ENCODE data around the gene TBCE.

TBCE gene

GRCh38 chr1:235367000-235367908 lies at the start of gene TBCE:
TBCE (plus strand) TSS chr1:235367427; CDS start chr1:235380050, 12,623 bp downstream.
- Histone ChIP-seq H3K27ac (peak within 1 kb of the TSS; percentile 35 to 82 (median 64); a peak in 21 of 22 replicates), H3K4me3 (peak within 1 kb of the TSS; percentile 66 to 86 (median 76)), H3K27me3 (no peaks in the 10 kb centered on the region), H4K20me1 (peaks cover 0 to 11% (median 0%) of the 10 kb centered on the region in 11 experiments; a peak in 4 of 22 replicates), H3K4me1 (peaks cover 15 to 28% (median 19%) of the 10 kb centered on the region in 10 experiments; a peak in 19 of 20 replicates), H3K9me3 (replicated peaks in 1 of 11) (no peaks in the 10 kb centered on the region), H3K9ac (peak within 1 kb of the TSS; percentile 73 to 84 (median 82)), H3K4me2 (peak within 1 kb of the TSS; percentile 70 to 89 (median 81)), H3K36me3 (peaks cover 0 to 11% (median 8%) of the 10 kb centered on the region in 11 experiments; a peak in 9 of 22 replicates)
- no peak for TF ChIP-seq Cebpa-rat (IDR thresholded peaks at IDR 0.05)

- H3K4me2 ChIP-seq = peak overlapping the region in 5 of 11 experiments; percentile 3 to 31 (median 15); a peak in 1 of 22 replicates
- H3K27me3 ChIP-seq = no peaks in the 10 kb centered on the region
- no peak for TF ChIP-seq Cebpa-rat (IDR thresholded peaks at IDR 0.05)
- peaks cover 8 to 66% (median 23%) of the 10 kb centered on the region in 10 experiments for H3K4me1 ChIP-seq
- peaks cover 54 to 85% (median 73%) of the 10 kb centered on the region in 11 experiments for H3K36me3 ChIP-seq
- H3K27ac ChIP-seq = no peak overlapping the region
- H3K9me3 ChIP-seq (replicated peaks in 1 of 11) = no peaks in the 10 kb centered on the region
- H3K9ac ChIP-seq = no peak overlapping the region
- H4K20me1 ChIP-seq = peaks cover 96 to 100% (median 100%) of the 10 kb centered on the region in 11 experiments
- no peak overlapping the region for H3K4me3 ChIP-seq
Measured at GRCh38 chr1:235319255-235319654, 48.0 kb upstream of the TBCE start.

- no peak overlapping the region for H3K27ac ChIP-seq
- H3K9ac ChIP-seq = no peak overlapping the region
- H3K4me3 ChIP-seq = no peak overlapping the region
- peaks cover 54 to 86% (median 75%) of the 10 kb centered on the region in 11 experiments for H3K36me3 ChIP-seq
- no peak for TF ChIP-seq Cebpa-rat (IDR thresholded peaks at IDR 0.05)
- 0 out of 22 replicates have a peak overlapping the region, but pooled peaks of 1 of the 11 experiments have one; percentile 15 for H3K4me2 ChIP-seq
- H3K9me3 ChIP-seq (replicated peaks in 1 of 11) = no peaks in the 10 kb centered on the region
- H4K20me1 ChIP-seq = peaks cover 93 to 100% (median 100%) of the 10 kb centered on the region in 11 experiments
- H3K27me3 ChIP-seq = no peaks in the 10 kb centered on the region
- H3K4me1 ChIP-seq = peaks cover 13 to 70% (median 34%) of the 10 kb centered on the region in 10 experiments
Measured at GRCh38 chr1:235320521-235321179, 46.6 kb upstream of the TBCE start.

- Histone ChIP-seq H3K27me3 (no peaks in the 10 kb centered on the region), H3K4me3 (peak overlapping the region in 3 of 10 experiments; percentile 24 to 99 (median 30); a peak in 3 of 20 replicates), H3K4me2 (peak overlapping the region; percentile 56 to 94 (median 86)), H3K36me3 (peaks cover 42 to 67% (median 53%) of the 10 kb centered on the region in 11 experiments), H3K9me3 (replicated peaks in 1 of 11) (no peaks in the 10 kb centered on the region), H3K27ac (no peak overlapping the region), H3K9ac (peak overlapping the region in 8 of 11 experiments; percentile 18 to 99 (median 46); a peak in 11 of 22 replicates), H4K20me1 (peaks cover 75 to 88% (median 86%) of the 10 kb centered on the region in 11 experiments), H3K4me1 (peaks cover 7 to 44% (median 29%) of the 10 kb centered on the region in 10 experiments)
- no peak for TF ChIP-seq Cebpa-rat (IDR thresholded peaks at IDR 0.05)
Measured at GRCh38 chr1:235324296-235324695, 42.9 kb upstream of the TBCE start.

- no peak for TF ChIP-seq Cebpa-rat (IDR thresholded peaks at IDR 0.05)
- H3K4me1 ChIP-seq = peaks cover 6 to 40% (median 26%) of the 10 kb centered on the region in 10 experiments
- H3K9ac ChIP-seq = peak overlapping the region; percentile 94 to 99 (median 98); a peak in 17 of 22 replicates
- peak overlapping the region in 6 of 11 experiments; percentile 10 to 47 (median 31); a peak in 8 of 22 replicates for H3K27ac ChIP-seq
- peaks cover 38 to 58% (median 45%) of the 10 kb centered on the region in 11 experiments for H3K36me3 ChIP-seq
- H3K27me3 ChIP-seq = no peaks in the 10 kb centered on the region
- peak overlapping the region; percentile 73 to 94 (median 86); a peak in 21 of 22 replicates for H3K4me2 ChIP-seq
- peak overlapping the region; percentile 90 to 100 (median 98); a peak in 18 of 20 replicates for H3K4me3 ChIP-seq
- H3K9me3 ChIP-seq (replicated peaks in 1 of 11) = no peaks in the 10 kb centered on the region
- H4K20me1 ChIP-seq = peaks cover 67 to 88% (median 84%) of the 10 kb centered on the region in 11 experiments
Measured at GRCh38 chr1:235325139-235325538, 42.1 kb upstream of the TBCE start.

- no peaks in the 10 kb centered on the region for H3K27me3 ChIP-seq
- peak overlapping the region; percentile 94 to 99 (median 98); a peak in 19 of 22 replicates for H3K9ac ChIP-seq
- peaks cover 31 to 51% (median 38%) of the 10 kb centered on the region in 11 experiments for H3K36me3 ChIP-seq
- peaks cover 13 to 47% (median 34%) of the 10 kb centered on the region in 10 experiments for H3K4me1 ChIP-seq
- TF ChIP-seq Cebpa-rat (IDR thresholded peaks at IDR 0.05) = no peak
- H4K20me1 ChIP-seq = peaks cover 62 to 88% (median 76%) of the 10 kb centered on the region in 11 experiments
- H3K4me3 ChIP-seq = peak overlapping the region; percentile 90 to 100 (median 98)
- H3K9me3 ChIP-seq (replicated peaks in 1 of 11) = no peaks in the 10 kb centered on the region
- peak overlapping the region in 6 of 11 experiments; percentile 43 to 97 (median 94); a peak in 8 of 22 replicates for H3K27ac ChIP-seq
- peak overlapping the region; percentile 73 to 94 (median 86); a peak in 21 of 22 replicates for H3K4me2 ChIP-seq
Measured at GRCh38 chr1:235325854-235326253, 41.4 kb upstream of the TBCE start.

- Histone ChIP-seq H3K9me3 (replicated peaks in 1 of 11) (no peaks in the 10 kb centered on the region), H3K4me2 (peak overlapping the region; percentile 73 to 94 (median 86)), H3K36me3 (peaks cover 21 to 48% (median 27%) of the 10 kb centered on the region in 11 experiments), H3K27me3 (no peaks in the 10 kb centered on the region), H3K4me1 (peaks cover 24 to 56% (median 44%) of the 10 kb centered on the region in 10 experiments), H3K9ac (peak overlapping the region; percentile 94 to 99 (median 98)), H4K20me1 (peaks cover 54 to 88% (median 66%) of the 10 kb centered on the region in 11 experiments), H3K4me3 (peak overlapping the region; percentile 90 to 100 (median 98)), H3K27ac (peak overlapping the region; percentile 90 to 98 (median 96))
- no peak for TF ChIP-seq Cebpa-rat (IDR thresholded peaks at IDR 0.05)
Measured at GRCh38 chr1:235326719-235327558, 40.3 kb upstream of the TBCE start.
